HG03097 (cell line): ENCODE measurements around the gene ZC3H12A.
A peak's percentile ranks its signal among the peaks of the same experiment; 100 is the strongest.

Source experiments
- ATAC-seq: cut with Tn5 transposase; IDR thresholded peaks from one replicate; pipeline ENCODE4 v1.9.1; 2021; ENCODE audit not compliant: unreplicated experiment, low FRiP score

The ZC3H12A gene

GRCh38 chr1:37453647-37454046 is 20.7 kb upstream of the ZC3H12A start:
- ATAC-seq: no peak

- ATAC-seq: no peak
These were observed 18.9 kb upstream of the ZC3H12A start for GRCh38 chr1:37455516-37455915.

GRCh38 chr1:37456614-37457013 is 17.8 kb upstream of the ZC3H12A start:
- no peak for ATAC-seq

- ATAC-seq: no peak
These were observed 15.8 kb upstream of the ZC3H12A start for GRCh38 chr1:37458551-37458950.

- no peak for ATAC-seq
These were observed 12.5 kb upstream of the ZC3H12A start for GRCh38 chr1:37461698-37462436.

- ATAC-seq: no peak
These were observed 9.9 kb upstream of the ZC3H12A start for GRCh38 chr1:37464443-37464842.

GRCh38 chr1:37465593-37466517 is 8.5 kb upstream of the ZC3H12A start:
- no peak for ATAC-seq

GRCh38 chr1:37468037-37468436 is 6.3 kb upstream of the ZC3H12A start:
- ATAC-seq: no peak

GRCh38 chr1:37469386-37469785 is 5.0 kb upstream of the ZC3H12A start:
- no peak for ATAC-seq

- ATAC-seq: no peak
These were observed 2.8 kb upstream of the ZC3H12A start for GRCh38 chr1:37471345-37472231.

- no peak for ATAC-seq
These were observed 2.1 kb upstream of the ZC3H12A start for GRCh38 chr1:37472281-37472680.

- no peak for ATAC-seq
These were observed 1.4 kb upstream of the ZC3H12A start for GRCh38 chr1:37472994-37473393.

- peak; percentile 1 for ATAC-seq
These were observed 842 bp upstream of the ZC3H12A start for GRCh38 chr1:37473431-37474045.

GRCh38 chr1:37474697-37475379 is 458 bp downstream of the ZC3H12A start:
- no peak for ATAC-seq

GRCh38 chr1:37475380-37476086 is 1.2 kb downstream of the ZC3H12A start:
- no peak for ATAC-seq

- no peak for ATAC-seq
These were observed 1.7 kb downstream of the ZC3H12A start for GRCh38 chr1:37476087-37476452.

GRCh38 chr1:37476460-37477197 is 2.2 kb downstream of the ZC3H12A start:
- no peak for ATAC-seq

- ATAC-seq: peak; percentile 38
These were observed 3.0 kb downstream of the ZC3H12A start for GRCh38 chr1:37477198-37477931.
